ENCODE measurements around the gene OGDH. TPM values are rescaled to one million over a fixed set of nuclear protein-coding genes. Genes with fewer than 3 reads are reported as not detected.

Gene OGDH
- total and polyA plus RNA-seq, 2 experiments from 2014 or later, result 13.5 to 76.9 TPM

DNA sequence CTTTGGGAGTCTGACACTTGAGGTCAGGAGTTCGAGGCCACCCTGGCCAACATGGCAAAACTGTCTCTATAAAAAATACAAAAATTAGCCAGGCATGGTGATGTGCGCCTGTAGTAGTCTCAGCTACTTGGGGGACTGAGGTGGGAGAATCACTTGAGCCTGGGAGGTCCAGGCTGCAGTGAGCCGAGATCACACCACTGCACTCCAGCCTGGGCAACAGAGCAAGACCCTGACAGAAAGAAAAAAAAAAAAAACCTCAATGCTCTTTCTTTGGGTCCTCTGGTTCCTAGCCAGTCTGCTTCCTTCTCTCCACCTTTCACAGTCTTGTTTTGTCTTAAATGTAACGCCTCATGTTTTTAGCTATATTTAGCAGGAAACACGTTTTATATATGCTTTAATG, 9.4 kb downstream of the OGDH start:
- H3F3A ChIP-seq (replicated peaks; ENCODE audit: low read depth), result no peaks in the 10 kb centered on the region
- H3K9me2 ChIP-seq (ENCODE audit: insufficient read depth), result no peaks in the 10 kb centered on the region
- Mint-ChIP-seq H3K27ac (no peak overlapping the region), H3K9me3 (no peaks in the 10 kb centered on the region), H3K4me1 (peaks cover 21% of the 10 kb centered on the region), H3K4me3 (no peak overlapping the region), H3K36me3 (ENCODE audit: low read depth) (no peaks in the 10 kb centered on the region), H3K27me3 (ENCODE audit: insufficient read depth, low read depth, poor library complexity) (peaks cover 9% of the 10 kb centered on the region)
- H3K79me2 ChIP-seq (replicated peaks; ENCODE audit: insufficient read depth), result peaks cover 99% of the 10 kb centered on the region
- DNase-seq (ENCODE audit: low spot score) (no peak), ATAC-seq (no peak)
- H3K4me1 ChIP-seq (ENCODE audit: insufficient read depth), result peaks cover 13% of the 10 kb centered on the region
- no peak overlapping the region for H3K4me3 ChIP-seq
- peaks cover 12% of the 10 kb centered on the region for H4K20me1 ChIP-seq (replicated peaks; ENCODE audit: insufficient read depth)
- no peaks in the 10 kb centered on the region for H3K36me3 ChIP-seq (ENCODE audit: insufficient read depth)
- no peak overlapping the region for H2AFZ ChIP-seq
- no peak for TF ChIP-seq ZNF114 (CRISPR knock-in tag; IDR thresholded peaks at IDR 0.05)
- no peak for TF ChIP-seq STAT1 (IDR thresholded peaks at IDR 0.05; ENCODE audit: unreplicated experiment)
- no peak for TF ChIP-seq EZH2 (IDR thresholded peaks at IDR 0.05; ENCODE audit: low read depth, unreplicated experiment)
- TF ChIP-seq EZH2phosphoT487 (IDR thresholded peaks at IDR 0.05; ENCODE audit: unreplicated experiment), result no peak
- TF ChIP-seq JUNB (IDR thresholded peaks at IDR 0.05; ENCODE audit: unreplicated experiment), result no peak
- TF ChIP-seq ZNF331 (CRISPR knock-in tag; IDR thresholded peaks at IDR 0.05; ENCODE audit: low read depth), result no peak
- TF ChIP-seq CREB1 (CRISPR knock-in tag; IDR thresholded peaks at IDR 0.05; ENCODE audit: low read depth), result no peak
- no peak for TF ChIP-seq NANOG (IDR thresholded peaks at IDR 0.05; ENCODE audit: borderline replicate concordance)
- TF ChIP-seq POLR2AphosphoS5 (IDR thresholded peaks at IDR 0.05; ENCODE audit: low read depth), result no peak
- TF ChIP-seq, protein P1, sequence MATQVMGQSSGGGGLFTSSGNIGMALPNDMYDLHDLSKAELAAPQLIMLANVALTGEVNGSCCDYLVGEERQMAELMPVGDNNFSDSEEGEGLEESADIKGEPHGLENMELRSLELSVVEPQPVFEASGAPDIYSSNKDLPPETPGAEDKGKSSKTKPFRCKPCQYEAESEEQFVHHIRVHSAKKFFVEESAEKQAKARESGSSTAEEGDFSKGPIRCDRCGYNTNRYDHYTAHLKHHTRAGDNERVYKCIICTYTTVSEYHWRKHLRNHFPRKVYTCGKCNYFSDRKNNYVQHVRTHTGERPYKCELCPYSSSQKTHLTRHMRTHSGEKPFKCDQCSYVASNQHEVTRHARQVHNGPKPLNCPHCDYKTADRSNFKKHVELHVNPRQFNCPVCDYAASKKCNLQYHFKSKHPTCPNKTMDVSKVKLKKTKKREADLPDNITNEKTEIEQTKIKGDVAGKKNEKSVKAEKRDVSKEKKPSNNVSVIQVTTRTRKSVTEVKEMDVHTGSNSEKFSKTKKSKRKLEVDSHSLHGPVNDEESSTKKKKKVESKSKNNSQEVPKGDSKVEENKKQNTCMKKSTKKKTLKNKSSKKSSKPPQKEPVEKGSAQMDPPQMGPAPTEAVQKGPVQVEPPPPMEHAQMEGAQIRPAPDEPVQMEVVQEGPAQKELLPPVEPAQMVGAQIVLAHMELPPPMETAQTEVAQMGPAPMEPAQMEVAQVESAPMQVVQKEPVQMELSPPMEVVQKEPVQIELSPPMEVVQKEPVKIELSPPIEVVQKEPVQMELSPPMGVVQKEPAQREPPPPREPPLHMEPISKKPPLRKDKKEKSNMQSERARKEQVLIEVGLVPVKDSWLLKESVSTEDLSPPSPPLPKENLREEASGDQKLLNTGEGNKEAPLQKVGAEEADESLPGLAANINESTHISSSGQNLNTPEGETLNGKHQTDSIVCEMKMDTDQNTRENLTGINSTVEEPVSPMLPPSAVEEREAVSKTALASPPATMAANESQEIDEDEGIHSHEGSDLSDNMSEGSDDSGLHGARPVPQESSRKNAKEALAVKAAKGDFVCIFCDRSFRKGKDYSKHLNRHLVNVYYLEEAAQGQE (IDR thresholded peaks at IDR 0.05; ENCODE audit: unreplicated experiment), result no peak
- TF ChIP-seq, protein P2, sequence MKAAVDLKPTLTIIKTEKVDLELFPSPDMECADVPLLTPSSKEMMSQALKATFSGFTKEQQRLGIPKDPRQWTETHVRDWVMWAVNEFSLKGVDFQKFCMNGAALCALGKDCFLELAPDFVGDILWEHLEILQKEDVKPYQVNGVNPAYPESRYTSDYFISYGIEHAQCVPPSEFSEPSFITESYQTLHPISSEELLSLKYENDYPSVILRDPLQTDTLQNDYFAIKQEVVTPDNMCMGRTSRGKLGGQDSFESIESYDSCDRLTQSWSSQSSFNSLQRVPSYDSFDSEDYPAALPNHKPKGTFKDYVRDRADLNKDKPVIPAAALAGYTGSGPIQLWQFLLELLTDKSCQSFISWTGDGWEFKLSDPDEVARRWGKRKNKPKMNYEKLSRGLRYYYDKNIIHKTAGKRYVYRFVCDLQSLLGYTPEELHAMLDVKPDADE (IDR thresholded peaks at IDR 0.05), result no peak
- TF ChIP-seq, protein P3, sequence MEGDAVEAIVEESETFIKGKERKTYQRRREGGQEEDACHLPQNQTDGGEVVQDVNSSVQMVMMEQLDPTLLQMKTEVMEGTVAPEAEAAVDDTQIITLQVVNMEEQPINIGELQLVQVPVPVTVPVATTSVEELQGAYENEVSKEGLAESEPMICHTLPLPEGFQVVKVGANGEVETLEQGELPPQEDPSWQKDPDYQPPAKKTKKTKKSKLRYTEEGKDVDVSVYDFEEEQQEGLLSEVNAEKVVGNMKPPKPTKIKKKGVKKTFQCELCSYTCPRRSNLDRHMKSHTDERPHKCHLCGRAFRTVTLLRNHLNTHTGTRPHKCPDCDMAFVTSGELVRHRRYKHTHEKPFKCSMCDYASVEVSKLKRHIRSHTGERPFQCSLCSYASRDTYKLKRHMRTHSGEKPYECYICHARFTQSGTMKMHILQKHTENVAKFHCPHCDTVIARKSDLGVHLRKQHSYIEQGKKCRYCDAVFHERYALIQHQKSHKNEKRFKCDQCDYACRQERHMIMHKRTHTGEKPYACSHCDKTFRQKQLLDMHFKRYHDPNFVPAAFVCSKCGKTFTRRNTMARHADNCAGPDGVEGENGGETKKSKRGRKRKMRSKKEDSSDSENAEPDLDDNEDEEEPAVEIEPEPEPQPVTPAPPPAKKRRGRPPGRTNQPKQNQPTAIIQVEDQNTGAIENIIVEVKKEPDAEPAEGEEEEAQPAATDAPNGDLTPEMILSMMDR (conservative IDR thresholded peaks at IDR 0.05; ENCODE audit: low read depth in 2 of 2), result no peak
- TF ChIP-seq, protein P4, sequence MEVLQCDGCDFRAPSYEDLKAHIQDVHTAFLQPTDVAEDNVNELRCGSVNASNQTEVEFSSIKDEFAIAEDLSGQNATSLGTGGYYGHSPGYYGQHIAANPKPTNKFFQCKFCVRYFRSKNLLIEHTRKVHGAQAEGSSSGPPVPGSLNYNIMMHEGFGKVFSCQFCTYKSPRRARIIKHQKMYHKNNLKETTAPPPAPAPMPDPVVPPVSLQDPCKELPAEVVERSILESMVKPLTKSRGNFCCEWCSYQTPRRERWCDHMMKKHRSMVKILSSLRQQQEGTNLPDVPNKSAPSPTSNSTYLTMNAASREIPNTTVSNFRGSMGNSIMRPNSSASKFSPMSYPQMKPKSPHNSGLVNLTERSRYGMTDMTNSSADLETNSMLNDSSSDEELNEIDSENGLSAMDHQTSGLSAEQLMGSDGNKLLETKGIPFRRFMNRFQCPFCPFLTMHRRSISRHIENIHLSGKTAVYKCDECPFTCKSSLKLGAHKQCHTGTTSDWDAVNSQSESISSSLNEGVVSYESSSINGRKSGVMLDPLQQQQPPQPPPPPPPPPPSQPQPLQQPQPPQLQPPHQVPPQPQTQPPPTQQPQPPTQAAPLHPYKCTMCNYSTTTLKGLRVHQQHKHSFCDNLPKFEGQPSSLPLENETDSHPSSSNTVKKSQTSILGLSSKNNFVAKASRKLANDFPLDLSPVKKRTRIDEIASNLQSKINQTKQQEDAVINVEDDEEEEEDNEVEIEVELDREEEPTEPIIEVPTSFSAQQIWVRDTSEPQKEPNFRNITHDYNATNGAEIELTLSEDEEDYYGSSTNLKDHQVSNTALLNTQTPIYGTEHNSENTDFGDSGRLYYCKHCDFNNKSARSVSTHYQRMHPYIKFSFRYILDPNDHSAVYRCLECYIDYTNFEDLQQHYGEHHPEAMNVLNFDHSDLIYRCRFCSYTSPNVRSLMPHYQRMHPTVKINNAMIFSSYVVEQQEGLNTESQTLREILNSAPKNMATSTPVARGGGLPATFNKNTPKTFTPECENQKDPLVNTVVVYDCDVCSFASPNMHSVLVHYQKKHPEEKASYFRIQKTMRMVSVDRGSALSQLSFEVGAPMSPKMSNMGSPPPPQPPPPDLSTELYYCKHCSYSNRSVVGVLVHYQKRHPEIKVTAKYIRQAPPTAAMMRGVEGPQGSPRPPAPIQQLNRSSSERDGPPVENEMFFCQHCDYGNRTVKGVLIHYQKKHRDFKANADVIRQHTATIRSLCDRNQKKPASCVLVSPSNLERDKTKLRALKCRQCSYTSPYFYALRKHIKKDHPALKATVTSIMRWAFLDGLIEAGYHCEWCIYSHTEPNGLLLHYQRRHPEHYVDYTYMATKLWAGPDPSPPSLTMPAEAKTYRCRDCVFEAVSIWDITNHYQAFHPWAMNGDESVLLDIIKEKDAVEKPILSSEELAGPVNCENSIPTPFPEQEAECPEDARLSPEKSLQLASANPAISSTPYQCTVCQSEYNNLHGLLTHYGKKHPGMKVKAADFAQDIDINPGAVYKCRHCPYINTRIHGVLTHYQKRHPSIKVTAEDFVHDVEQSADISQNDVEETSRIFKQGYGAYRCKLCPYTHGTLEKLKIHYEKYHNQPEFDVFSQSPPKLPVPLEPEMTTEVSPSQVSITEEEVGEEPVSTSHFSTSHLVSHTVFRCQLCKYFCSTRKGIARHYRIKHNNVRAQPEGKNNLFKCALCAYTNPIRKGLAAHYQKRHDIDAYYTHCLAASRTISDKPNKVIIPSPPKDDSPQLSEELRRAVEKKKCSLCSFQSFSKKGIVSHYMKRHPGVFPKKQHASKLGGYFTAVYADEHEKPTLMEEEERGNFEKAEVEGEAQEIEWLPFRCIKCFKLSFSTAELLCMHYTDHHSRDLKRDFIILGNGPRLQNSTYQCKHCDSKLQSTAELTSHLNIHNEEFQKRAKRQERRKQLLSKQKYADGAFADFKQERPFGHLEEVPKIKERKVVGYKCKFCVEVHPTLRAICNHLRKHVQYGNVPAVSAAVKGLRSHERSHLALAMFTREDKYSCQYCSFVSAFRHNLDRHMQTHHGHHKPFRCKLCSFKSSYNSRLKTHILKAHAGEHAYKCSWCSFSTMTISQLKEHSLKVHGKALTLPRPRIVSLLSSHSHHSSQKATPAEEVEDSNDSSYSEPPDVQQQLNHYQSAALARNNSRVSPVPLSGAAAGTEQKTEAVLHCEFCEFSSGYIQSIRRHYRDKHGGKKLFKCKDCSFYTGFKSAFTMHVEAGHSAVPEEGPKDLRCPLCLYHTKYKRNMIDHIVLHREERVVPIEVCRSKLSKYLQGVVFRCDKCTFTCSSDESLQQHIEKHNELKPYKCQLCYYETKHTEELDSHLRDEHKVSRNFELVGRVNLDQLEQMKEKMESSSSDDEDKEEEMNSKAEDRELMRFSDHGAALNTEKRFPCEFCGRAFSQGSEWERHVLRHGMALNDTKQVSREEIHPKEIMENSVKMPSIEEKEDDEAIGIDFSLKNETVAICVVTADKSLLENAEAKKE (CRISPR knock-in tag; IDR thresholded peaks at IDR 0.05), result no peak
- no peak overlapping the region for H3K4me2 ChIP-seq
- H3K27ac ChIP-seq (ENCODE audit: low read depth), result 0 out of 2 replicates have a peak overlapping the region, but pooled peaks have one; percentile 14
- no peaks in the 10 kb centered on the region for H3K27me3 ChIP-seq (ENCODE audit: insufficient read depth)

Measured in GM23338 (cell line).